Measurements from ENCODE around the gene C12orf75.
"Not testable (repeated sequence)": the region's sequence is repeated elsewhere in the genome, so short reads cannot be mapped to it uniquely, and the experiment has no call there.

Gene C12orf75

GRCh38 chr12:105293187-105293586, 37.3 kb upstream of the C12orf75 start:
- H3K4me1 ChIP-seq (ENCODE audit: control insufficient read depth, insufficient read depth, low read length, poor library complexity, severe bottlenecking) = no peaks in the 10 kb centered on the region
- H3K36me3 ChIP-seq (ENCODE audit: control insufficient read depth, insufficient read depth, low read length) = no peaks in the 10 kb centered on the region
- no peaks in the 10 kb centered on the region for H3K27me3 ChIP-seq (replicated peaks; ENCODE audit: control insufficient read depth, insufficient read depth, low read length, poor library complexity, severe bottlenecking)
- no peak overlapping the region for H3K4me3 ChIP-seq (ENCODE audit: insufficient read depth, low read depth, low read length, poor library complexity, severe bottlenecking)
- DNase-seq = no peak
- no peaks in the 10 kb centered on the region for H3K9me3 ChIP-seq (ENCODE audit: control insufficient read depth, low read length)
- H3K27ac ChIP-seq (ENCODE audit: insufficient read depth, low read length, poor library complexity, severe bottlenecking) = no peak overlapping the region

DNA sequence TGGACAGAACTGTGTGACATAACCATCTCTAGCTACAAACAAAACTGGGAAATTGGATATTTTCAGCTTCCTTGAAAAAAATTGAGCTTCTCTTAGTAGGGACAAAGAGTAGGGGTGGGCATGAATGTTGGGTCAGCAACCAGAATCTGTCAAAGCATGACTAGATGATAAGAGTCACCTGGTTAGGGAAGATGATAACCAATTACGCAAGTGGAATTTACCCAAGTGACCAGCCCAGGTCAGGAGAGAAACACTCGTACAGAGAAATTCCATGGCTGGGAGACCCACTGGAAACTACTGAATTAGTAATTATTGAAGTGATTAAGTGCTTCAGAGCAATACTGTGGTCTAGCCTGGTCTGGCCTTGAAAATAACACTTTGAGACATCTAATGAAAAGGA, 36.3 kb upstream of the C12orf75 start:
- no peak overlapping the region for H3K27ac ChIP-seq (ENCODE audit: insufficient read depth, low read length, poor library complexity, severe bottlenecking)
- H3K36me3 ChIP-seq (ENCODE audit: control insufficient read depth, insufficient read depth, low read length) = no peaks in the 10 kb centered on the region

DNA sequence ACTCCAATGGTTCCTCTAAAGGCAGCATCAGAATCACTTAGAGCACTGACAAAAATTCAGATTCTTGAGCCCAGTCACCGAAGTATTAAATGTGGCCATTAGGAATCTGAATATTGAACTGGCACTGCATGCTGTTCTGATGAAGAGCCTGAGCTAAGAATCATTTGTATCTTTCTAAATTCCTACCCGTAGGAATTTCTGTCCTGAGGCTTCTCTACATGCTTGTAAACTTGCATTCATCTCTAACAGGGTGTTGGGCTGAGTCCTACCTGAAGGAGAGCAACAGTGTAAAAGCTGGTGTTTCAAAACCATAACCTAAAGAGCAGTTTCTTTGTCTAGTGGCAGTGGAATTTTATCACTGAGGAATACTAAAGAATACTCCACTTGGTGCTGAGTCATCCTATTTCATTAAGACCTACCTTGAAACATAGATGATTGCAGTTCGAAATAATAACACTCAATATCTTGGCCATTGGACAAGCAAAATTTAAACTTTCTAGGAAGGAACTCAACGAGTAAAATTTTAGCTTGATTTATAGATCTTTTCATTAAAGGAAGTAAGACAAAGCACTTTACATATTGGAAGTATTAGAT, 35.5 kb upstream of the C12orf75 start:
- H3K27me3 ChIP-seq (replicated peaks; ENCODE audit: control insufficient read depth, insufficient read depth, low read length, poor library complexity, severe bottlenecking) = no peaks in the 10 kb centered on the region
- no peak for DNase-seq
- no peak overlapping the region for H3K27ac ChIP-seq (ENCODE audit: insufficient read depth, low read length, poor library complexity, severe bottlenecking)
- no peak overlapping the region for H3K4me3 ChIP-seq (ENCODE audit: insufficient read depth, low read depth, low read length, poor library complexity, severe bottlenecking)
- no peaks in the 10 kb centered on the region for H3K36me3 ChIP-seq (ENCODE audit: control insufficient read depth, insufficient read depth, low read length)
- H3K9me3 ChIP-seq (ENCODE audit: control insufficient read depth, low read length) = no peaks in the 10 kb centered on the region
- no peaks in the 10 kb centered on the region for H3K4me1 ChIP-seq (ENCODE audit: control insufficient read depth, insufficient read depth, low read length, poor library complexity, severe bottlenecking)

More for the DNA sequence above, 36.3 kb upstream of the C12orf75 start:
- Histone ChIP-seq H3K4me1 (ENCODE audit: control insufficient read depth, insufficient read depth, low read length, poor library complexity, severe bottlenecking) (no peaks in the 10 kb centered on the region), H3K4me3 (ENCODE audit: insufficient read depth, low read depth, low read length, poor library complexity, severe bottlenecking) (no peak overlapping the region), H3K9me3 (ENCODE audit: control insufficient read depth, low read length) (no peaks in the 10 kb centered on the region), H3K27me3 (replicated peaks; ENCODE audit: control insufficient read depth, insufficient read depth, low read length, poor library complexity, severe bottlenecking) (no peaks in the 10 kb centered on the region)
- DNase-seq = no peak

DNA sequence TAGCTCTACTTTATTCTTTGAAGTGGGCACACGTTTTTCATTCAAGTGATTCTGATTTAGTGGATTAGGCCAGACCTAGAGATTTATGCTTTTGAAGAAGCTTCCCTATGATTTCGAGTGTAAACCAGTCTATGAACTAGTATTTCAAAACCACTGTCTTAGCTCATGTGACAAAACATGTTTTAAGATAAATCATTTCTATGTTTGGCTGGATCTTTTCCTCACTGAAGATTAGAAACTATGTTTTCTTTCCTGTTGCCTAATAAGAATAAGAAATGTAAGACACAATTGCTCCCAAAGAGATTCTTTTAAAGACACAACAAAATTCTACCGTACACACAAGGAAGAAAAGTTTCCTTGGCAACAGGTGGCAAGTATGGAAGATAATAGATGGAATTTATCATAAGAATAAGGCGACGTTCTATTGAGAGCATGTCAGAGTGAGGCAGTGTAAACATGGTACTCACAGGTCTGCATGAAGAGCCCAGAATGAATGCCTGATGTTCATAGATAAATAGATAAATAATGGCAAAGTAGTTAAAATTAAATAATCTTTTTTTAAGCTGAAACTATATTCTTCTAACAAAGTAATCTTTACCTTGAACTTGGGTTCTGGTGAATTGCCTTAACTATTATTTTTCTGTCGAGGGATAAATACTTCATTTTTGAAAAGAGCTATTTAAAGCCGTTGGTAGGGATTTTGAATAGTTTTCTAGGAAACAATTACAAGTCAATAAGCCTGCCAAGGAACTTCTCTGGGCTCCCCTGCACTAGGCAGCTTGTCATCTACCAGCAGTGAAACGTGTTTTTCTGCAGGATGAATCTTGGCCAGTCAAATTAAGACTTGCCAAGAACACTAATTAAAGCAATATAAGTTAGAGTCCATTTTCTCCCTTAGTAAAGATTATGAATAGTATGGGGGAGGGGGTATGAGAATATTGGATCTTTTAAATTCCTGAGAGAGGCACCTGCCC, 34.1 kb upstream of the C12orf75 start:
- no peak overlapping the region for H3K4me3 ChIP-seq (ENCODE audit: insufficient read depth, low read depth, low read length, poor library complexity, severe bottlenecking)

GRCh38 chr12:105300883-105301282, 29.6 kb upstream of the C12orf75 start:
- no peak for DNase-seq
- H3K9me3 ChIP-seq (ENCODE audit: control insufficient read depth, low read length) = no peaks in the 10 kb centered on the region
- H3K36me3 ChIP-seq (ENCODE audit: control insufficient read depth, insufficient read depth, low read length) = no peaks in the 10 kb centered on the region
- no peak overlapping the region for H3K4me3 ChIP-seq (ENCODE audit: insufficient read depth, low read depth, low read length, poor library complexity, severe bottlenecking)
- no peaks in the 10 kb centered on the region for H3K27me3 ChIP-seq (replicated peaks; ENCODE audit: control insufficient read depth, insufficient read depth, low read length, poor library complexity, severe bottlenecking)
- H3K4me1 ChIP-seq (ENCODE audit: control insufficient read depth, insufficient read depth, low read length, poor library complexity, severe bottlenecking) = no peaks in the 10 kb centered on the region
- no peak overlapping the region for H3K27ac ChIP-seq (ENCODE audit: insufficient read depth, low read length, poor library complexity, severe bottlenecking)

More for the DNA sequence above, 34.1 kb upstream of the C12orf75 start:
- Histone ChIP-seq H3K4me1 (ENCODE audit: control insufficient read depth, insufficient read depth, low read length, poor library complexity, severe bottlenecking) (no peaks in the 10 kb centered on the region), H3K9me3 (ENCODE audit: control insufficient read depth, low read length) (no peaks in the 10 kb centered on the region), H3K27me3 (replicated peaks; ENCODE audit: control insufficient read depth, insufficient read depth, low read length, poor library complexity, severe bottlenecking) (no peaks in the 10 kb centered on the region), H3K27ac (ENCODE audit: insufficient read depth, low read length, poor library complexity, severe bottlenecking) (no peak overlapping the region), H3K36me3 (ENCODE audit: control insufficient read depth, insufficient read depth, low read length) (no peaks in the 10 kb centered on the region)
- DNase-seq = no peak

GRCh38 chr12:105301696-105302095, 28.8 kb upstream of the C12orf75 start:
- no peak overlapping the region for H3K27ac ChIP-seq (ENCODE audit: insufficient read depth, low read length, poor library complexity, severe bottlenecking)
- no peak overlapping the region for H3K4me3 ChIP-seq (ENCODE audit: insufficient read depth, low read depth, low read length, poor library complexity, severe bottlenecking)
- H3K4me1 ChIP-seq (ENCODE audit: control insufficient read depth, insufficient read depth, low read length, poor library complexity, severe bottlenecking) = no peaks in the 10 kb centered on the region
- H3K9me3 ChIP-seq (ENCODE audit: control insufficient read depth, low read length) = no peaks in the 10 kb centered on the region
- DNase-seq = no peak
- no peaks in the 10 kb centered on the region for H3K36me3 ChIP-seq (ENCODE audit: control insufficient read depth, insufficient read depth, low read length)
- no peaks in the 10 kb centered on the region for H3K27me3 ChIP-seq (replicated peaks; ENCODE audit: control insufficient read depth, insufficient read depth, low read length, poor library complexity, severe bottlenecking)

DNA sequence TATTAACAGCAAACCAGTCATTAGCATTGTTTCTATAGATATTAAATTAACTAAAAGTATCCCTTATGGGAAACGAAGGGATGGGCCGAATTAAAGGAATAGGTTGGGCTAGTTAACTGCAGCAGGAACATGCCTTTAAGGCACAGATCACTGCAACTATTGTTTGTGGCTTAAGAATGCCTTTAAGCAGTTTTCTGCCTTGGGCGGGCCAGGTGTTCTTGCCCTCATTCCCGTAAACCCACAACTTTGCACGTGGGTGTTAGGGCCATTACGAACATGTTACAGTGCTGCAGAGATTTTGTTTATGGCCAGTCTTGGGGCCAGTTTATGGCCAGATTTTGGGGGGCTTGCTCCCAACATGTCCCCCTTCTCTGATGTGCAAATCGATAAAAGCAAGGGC, 27.5 kb upstream of the C12orf75 start:
- not testable (repeated sequence) for DNase-seq; H3K36me3 ChIP-seq (ENCODE audit: control insufficient read depth, insufficient read depth, low read length); H3K27me3 ChIP-seq (replicated peaks; ENCODE audit: control insufficient read depth, insufficient read depth, low read length, poor library complexity, severe bottlenecking); H3K4me3 ChIP-seq (ENCODE audit: insufficient read depth, low read depth, low read length, poor library complexity, severe bottlenecking); H3K4me1 ChIP-seq (ENCODE audit: control insufficient read depth, insufficient read depth, low read length, poor library complexity, severe bottlenecking); H3K9me3 ChIP-seq (ENCODE audit: control insufficient read depth, low read length); H3K27ac ChIP-seq (ENCODE audit: insufficient read depth, low read length, poor library complexity, severe bottlenecking)

GRCh38 chr12:105304626-105305025, 25.9 kb upstream of the C12orf75 start:
- H3K4me1 ChIP-seq (ENCODE audit: control insufficient read depth, insufficient read depth, low read length, poor library complexity, severe bottlenecking); H3K4me3 ChIP-seq (ENCODE audit: insufficient read depth, low read depth, low read length, poor library complexity, severe bottlenecking); H3K36me3 ChIP-seq (ENCODE audit: control insufficient read depth, insufficient read depth, low read length); DNase-seq; H3K27ac ChIP-seq (ENCODE audit: insufficient read depth, low read length, poor library complexity, severe bottlenecking); H3K9me3 ChIP-seq (ENCODE audit: control insufficient read depth, low read length); H3K27me3 ChIP-seq (replicated peaks; ENCODE audit: control insufficient read depth, insufficient read depth, low read length, poor library complexity, severe bottlenecking): not testable (repeated sequence)

DNA sequence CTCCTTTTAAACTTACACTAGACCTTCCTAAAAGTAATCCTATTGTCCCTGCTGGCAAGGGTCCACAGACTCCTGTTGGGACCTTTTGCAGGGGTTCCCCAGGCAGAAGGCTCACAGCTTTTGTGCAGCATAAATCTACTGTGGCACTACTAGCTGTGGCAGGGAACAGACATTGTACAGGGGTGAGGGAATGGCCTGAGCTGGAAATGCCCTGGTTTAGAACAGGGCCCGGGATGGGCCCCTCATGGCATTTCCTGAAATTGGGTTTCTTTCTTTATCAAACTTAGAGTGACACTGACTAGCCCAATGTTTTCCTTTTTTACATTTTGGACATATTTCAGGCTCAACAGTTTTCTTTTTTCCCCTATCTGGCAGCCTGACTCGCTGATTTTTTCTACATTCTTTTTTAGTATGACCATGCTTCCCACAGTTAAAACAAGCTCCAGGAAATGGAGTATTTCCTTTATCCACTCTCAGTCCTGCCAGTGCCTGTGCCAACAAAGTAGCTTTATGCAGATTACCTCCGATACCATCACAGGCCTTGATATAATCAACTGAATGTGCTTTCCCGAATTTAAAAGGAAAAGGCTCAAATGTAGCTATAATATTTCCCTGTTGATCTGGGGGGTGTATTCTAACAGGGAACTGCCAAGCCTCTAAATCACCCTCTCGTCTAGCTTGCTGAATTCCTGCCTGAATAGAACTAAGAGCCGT, 22.7 kb upstream of the C12orf75 start:
- H3K27me3 ChIP-seq (replicated peaks; ENCODE audit: control insufficient read depth, insufficient read depth, low read length, poor library complexity, severe bottlenecking); H3K27ac ChIP-seq (ENCODE audit: insufficient read depth, low read length, poor library complexity, severe bottlenecking); H3K36me3 ChIP-seq (ENCODE audit: control insufficient read depth, insufficient read depth, low read length); H3K9me3 ChIP-seq (ENCODE audit: control insufficient read depth, low read length); H3K4me1 ChIP-seq (ENCODE audit: control insufficient read depth, insufficient read depth, low read length, poor library complexity, severe bottlenecking); DNase-seq; H3K4me3 ChIP-seq (ENCODE audit: insufficient read depth, low read depth, low read length, poor library complexity, severe bottlenecking): not testable (repeated sequence)

- DNase-seq; H3K36me3 ChIP-seq (ENCODE audit: control insufficient read depth, insufficient read depth, low read length); H3K9me3 ChIP-seq (ENCODE audit: control insufficient read depth, low read length); H3K27me3 ChIP-seq (replicated peaks; ENCODE audit: control insufficient read depth, insufficient read depth, low read length, poor library complexity, severe bottlenecking); H3K4me3 ChIP-seq (ENCODE audit: insufficient read depth, low read depth, low read length, poor library complexity, severe bottlenecking); H3K27ac ChIP-seq (ENCODE audit: insufficient read depth, low read length, poor library complexity, severe bottlenecking); H3K4me1 ChIP-seq (ENCODE audit: control insufficient read depth, insufficient read depth, low read length, poor library complexity, severe bottlenecking): not testable (repeated sequence)
These were observed 21.7 kb upstream of the C12orf75 start for GRCh38 chr12:105308839-105309238.
